Stimulated activated CD8-positive, alpha-beta memory T cell treated with anti-CD3 and anti-CD28 coated beads, Interleukin-7, amount 100 ng/mL, for 1 hour (primary cell): Measurements from ENCODE around the gene PRR30.
"Not testable (repeated sequence)": the region's sequence is repeated elsewhere in the genome, so short reads cannot be mapped to it uniquely, and the experiment has no call there.

ENCODE experiments used
- DNase-seq, 2 donors: peaks; one replicate each; pipeline ENCODE4 v3.0.0-alpha.2; 2020; ENCODE audit warnings: low read depth in 2 of 2

The PRR30 gene

GRCh38 chr2:27139310-27139709 is at the start of gene PRR30:
TSS of gene PRR30 (minus strand) at chr2:27139410. CDS start at chr2:27138329, 1,081 bp downstream.
- no peak for DNase-seq

- DNase-seq: no peak
Measured at GRCh38 chr2:27186613-27187345, 47.6 kb upstream of the PRR30 start.

- no peak for DNase-seq
Measured at GRCh38 chr2:27185331-27186026, 46.3 kb upstream of the PRR30 start.

- DNase-seq: no peak
Measured at GRCh38 chr2:27184115-27184514, 44.9 kb upstream of the PRR30 start.

GRCh38 chr2:27182346-27182745 is 43.1 kb upstream of the PRR30 start:
- no peak for DNase-seq

- DNase-seq: no peak
Measured at GRCh38 chr2:27179344-27180000, 40.3 kb upstream of the PRR30 start.

GRCh38 chr2:27178469-27178868 is 39.3 kb upstream of the PRR30 start:
- DNase-seq: no peak

GRCh38 chr2:27177441-27178351 is 38.5 kb upstream of the PRR30 start:
- DNase-seq: no peak

- not testable (repeated sequence) for DNase-seq
Measured at GRCh38 chr2:27175781-27176180, 36.6 kb upstream of the PRR30 start.

- no peak for DNase-seq
Measured at GRCh38 chr2:27175330-27175729, 36.1 kb upstream of the PRR30 start.

- no peak for DNase-seq
Measured at GRCh38 chr2:27174638-27175037, 35.4 kb upstream of the PRR30 start.

GRCh38 chr2:27171351-27171848 is 32.2 kb upstream of the PRR30 start:
- no peak for DNase-seq

- no peak for DNase-seq
Measured at GRCh38 chr2:27170581-27171337, 31.5 kb upstream of the PRR30 start.

- DNase-seq: no peak
Measured at GRCh38 chr2:27164960-27165763, 26.0 kb upstream of the PRR30 start.

GRCh38 chr2:27162151-27163121 is 23.2 kb upstream of the PRR30 start:
- no peak for DNase-seq

- no peak for DNase-seq
Measured at GRCh38 chr2:27160191-27160590, 21.0 kb upstream of the PRR30 start.

- no peak for DNase-seq
Measured at GRCh38 chr2:27159271-27159670, 20.1 kb upstream of the PRR30 start.

- DNase-seq: no peak
Measured at GRCh38 chr2:27158468-27158867, 19.3 kb upstream of the PRR30 start.

GRCh38 chr2:27155069-27155520 is 15.9 kb upstream of the PRR30 start:
- DNase-seq: no peak
